Heart right ventricle (tissue), 16 donors: Measurements from ENCODE around the gene SLC6A5. TPM values are rescaled to one million over a fixed set of nuclear protein-coding genes. Genes with fewer than 3 reads are reported as not detected.

Experiments
- ATAC-seq, 8 donors: fragments of 200-7000 bp; cut with Tn5 transposase; one replicate each; pipeline ENCODE4 v1.9.1; 2020; ENCODE audit warnings: mild to moderate bottlenecking in 8 of 8, moderate library complexity in 8 of 8, moderate number of reproducible peaks in 1 of 8
- DNase-seq, 2 donors: peaks; one replicate each; pipeline ENCODE4 v3.0.0-alpha.2; 2020
- H3K27ac ChIP-seq, 10 donors: fragments of 200-600 bp; sonication (generic) in 2 of 10; one replicate each; pipeline versions ENCODE4 v1.5.0 to v1.8.0; 2020 to 2022; ENCODE audit warnings: mild to moderate bottlenecking in 3 of 10
- H3K27me3 ChIP-seq, 7 donors: fragments of 200-600 bp; one replicate each; pipeline ENCODE4 v1.8.0; 2021 to 2022; ENCODE audit warnings: mild to moderate bottlenecking in 2 of 7
- H3K36me3 ChIP-seq, 9 donors: fragments of 200-600 bp; sonication (generic) in 1 of 9; one replicate each; pipeline versions ENCODE4 v1.5.0 to v1.8.0; 2020 to 2022; ENCODE audit warnings: mild to moderate bottlenecking in 2 of 9
- H3K4me1 ChIP-seq, 9 donors: fragments of 200-600 bp; sonication (generic) in 1 of 9; one replicate each; pipeline versions ENCODE4 v1.5.0 to v1.8.0; 2020 to 2022; ENCODE audit warnings: mild to moderate bottlenecking in 4 of 9
- H3K4me3 ChIP-seq, 10 donors: fragments of 200-600 bp; sonication (generic) in 2 of 10; one replicate each; pipeline versions ENCODE4 v1.5.0 to v1.8.0; 2020 to 2022; ENCODE audit warnings: mild to moderate bottlenecking in 7 of 10, moderate library complexity in 2 of 10
- H3K9me3 ChIP-seq, 11 donors: fragments of 200-600 bp in 10 of 11; sonication (generic) in 2 of 11; one replicate each; pipeline versions ENCODE4 v1.5.0 to v1.8.0; 2013 to 2022; ENCODE audit warnings: mild to moderate bottlenecking in 2 of 11, control low read depth in 1 of 11, moderate library complexity in 1 of 11
- CTCF ChIP-seq, 9 donors: fragments of 200-600 bp; sonication (generic) in 2 of 9; IDR thresholded peaks; one replicate each; pipeline versions ENCODE4 v1.5.0 to v1.8.0; 2021 to 2022; ENCODE audit warnings: antibody characterized with exemption in 9 of 9, mild to moderate bottlenecking in 5 of 9, moderate library complexity in 1 of 9
- WGBS, 2 donors: extraction: QIAGEN DNeasy Blood & Tissue Kit; methylation state at CpG; one replicate each; pipeline ENCODE4 v1.1.7; 2013; ENCODE audit warnings: inconsistent platforms in 1 of 2; 5-methylcytosine and 5-hydroxymethylcytosine counted together
- intact Hi-C, 10 donors: fragments of 100-400 bp; cut with DNase I; formaldehyde crosslinking; loops; one replicate each; pipeline versions ENCODE4 v1.11.1 to v1.14.2; 2022
- polyA plus RNA-seq, 2 donors: library from polyadenylated mRNA; stranded (reverse); fragments of 200-250 nt; gene quantifications; one replicate each; pipeline ENCODE4 v1.2.3, GENCODE V29; 2013
- total RNA-seq, 10 donors: library from RNA; stranded (reverse); fragmentation: NEBNext Ultra II Directional in 3 of 10; extraction: Animal tissue kit (Norgen Biotek cat#: 25700) in 3 of 10; gene quantifications; one replicate each; pipeline versions ENCODE4 v1.2.1 to v1.2.4, GENCODE V29; 2021 to 2023
- donor health status: Arrhythmogenic right ventricular cardiomyopathy.
- donor health status: ischemic (EF 13 %, LVEDD 7.1; RV severe dilation, severe dysfunction).
- donor health status: healthy with polysubstance abuse.
- donor health status: DM: no; HTN: yes; CAD: no.
- donor health status: DM: no; HTN: no; CAD: no.
- donor health status: ischemic (EF 25% LVEDD 6.9; RV normal size, moderate dysfunction).
- donor health status: ischemic (EF 25% LVEDD 5.7; RV mildly dilated, moderate dysfunction).
- donor health status: healthy.
- donor health status: DM: yes; HTN: yes; CAD: no.
- donor health status: Ischemic cardiomyopathy.
- donor health status: ischemic (EF 35%, LVEDD 5.7; RV mildly dilated, moderate dysfunction).
- donor health status: nonischemic (EF 11% LVEDD 7.7; RV severe dilation, severe dysfunction).
- donor health status: DM: yes; HTN: yes; CAD: no.
- donor health status: PGD.
- donor health status: ischemic (EF 29% LVEDD 5.4; RV normal size, mild dysfunction).
- donor health status: nonischemic (EF 23%, LVEDD 6.1; RV moderate dilation, normal function).

SLC6A5 gene
- total and polyA plus RNA-seq, 12 donors, result not detected

- H3K9me3 ChIP-seq, result peaks cover 0 to 7% (median 0%) of the 10 kb centered on the region in 11 donors
- ATAC-seq, result peak in 3 of 8 donors; percentile 25 to 37 (median 31)
- WGBS, 2 donors, result 33 to 43% methylated on average over 3 of the region's 3 CpGs
- DNase-seq, result no peak
- intact Hi-C loops, result no loop called here
- peaks cover 0 to 9% (median 0%) of the 10 kb centered on the region in 9 donors for H3K4me1 ChIP-seq
- no peaks in the 10 kb centered on the region for H3K27me3 ChIP-seq
- H3K27ac ChIP-seq, result no peak overlapping the region
- H3K36me3 ChIP-seq, result no peaks in the 10 kb centered on the region
- TF ChIP-seq CTCF (IDR thresholded peaks at IDR 0.05), result no peak
- H3K4me3 ChIP-seq, result no peak overlapping the region
These were observed 27.6 kb downstream of the SLC6A5 start for GRCh38 chr11:20627026-20627425.

GRCh38 chr11:20627701-20628100, 28.3 kb downstream of the SLC6A5 start:
- H3K9me3 ChIP-seq, result peaks cover 0 to 7% (median 0%) of the 10 kb centered on the region in 11 donors
- ATAC-seq (no peak), DNase-seq (no peak)
- H3K4me3 ChIP-seq, result no peak overlapping the region
- TF ChIP-seq CTCF (IDR thresholded peaks at IDR 0.05), result no peak
- H3K27ac ChIP-seq, result no peak overlapping the region
- peaks cover 0 to 9% (median 0%) of the 10 kb centered on the region in 9 donors for H3K4me1 ChIP-seq
- no peaks in the 10 kb centered on the region for H3K36me3 ChIP-seq
- no peaks in the 10 kb centered on the region for H3K27me3 ChIP-seq
- 25 to 87% methylated on average over 3 of the region's 3 CpGs for WGBS, 2 donors
- intact Hi-C loops, result no loop called here

GRCh38 chr11:20631519-20632168, 32.2 kb downstream of the SLC6A5 start:
- TF ChIP-seq CTCF (IDR thresholded peaks at IDR 0.05), result no peak
- H3K9me3 ChIP-seq, result peaks cover 0 to 7% (median 0%) of the 10 kb centered on the region in 11 donors
- no peaks in the 10 kb centered on the region for H3K27me3 ChIP-seq
- 57 to 67% methylated on average over 5 of the region's 5 CpGs for WGBS, 2 donors
- peaks cover 0 to 7% (median 0%) of the 10 kb centered on the region in 9 donors for H3K4me1 ChIP-seq
- ATAC-seq, result no peak
- no peaks in the 10 kb centered on the region for H3K36me3 ChIP-seq
- no peak overlapping the region for H3K4me3 ChIP-seq
- intact Hi-C loops, result no loop called here
- no peak for DNase-seq
- no peak overlapping the region for H3K27ac ChIP-seq

- DNase-seq (no peak), ATAC-seq (no peak)
- intact Hi-C loops, result no loop called here
- peaks cover 0 to 7% (median 0%) of the 10 kb centered on the region in 11 donors for H3K9me3 ChIP-seq
- TF ChIP-seq CTCF (IDR thresholded peaks at IDR 0.05), result no peak
- peaks cover 0 to 2% (median 0%) of the 10 kb centered on the region in 9 donors for H3K4me1 ChIP-seq
- no peak overlapping the region for H3K4me3 ChIP-seq
- no peaks in the 10 kb centered on the region for H3K36me3 ChIP-seq
- 33 to 36% methylated on average over 1 of the region's 1 CpG for WGBS, 2 donors
- H3K27ac ChIP-seq, result no peak overlapping the region
- no peaks in the 10 kb centered on the region for H3K27me3 ChIP-seq
These were observed 32.7 kb downstream of the SLC6A5 start for GRCh38 chr11:20632169-20632532.
